ENCODE measurements around the gene MPPE1. TPM values are rescaled to one million over a fixed set of nuclear protein-coding genes. Genes with fewer than 3 reads are reported as not detected.

The MPPE1 gene
- total and polyA plus RNA-seq, 10 of the 15 experiments (the other 5 are each of a cell fraction or from before 2014, with no cell fraction given): 13.8 to 34.5 (median 27.6) TPM

- SMC1A ChIA-PET (ENCODE audit: uncharacterized antibody, unreplicated experiment): no interaction called here
- Histone ChIP-seq H3K27me3 (replicated peaks in 1 of 2; ENCODE audit: control insufficient read depth in 2 of 2, insufficient read depth in 2 of 2, low read length in 1 of 2) (no peaks in the 10 kb centered on the region), H3K9ac (ENCODE audit: control insufficient read depth, insufficient read depth, low read length) (no peak overlapping the region), H3K4me2 (ENCODE audit: control insufficient read depth, insufficient read depth) (no peak overlapping the region), H3K36me3 (ENCODE audit: control insufficient read depth in 2 of 2, insufficient read depth in 2 of 2, low read length in 1 of 2) (no peaks in the 10 kb centered on the region), H3K4me1 (ENCODE audit: control insufficient read depth, insufficient read depth, low read length) (no peaks in the 10 kb centered on the region), H3K79me2 (ENCODE audit: control insufficient read depth, insufficient read depth, low read length) (no peaks in the 10 kb centered on the region), H3K27ac (ENCODE audit: control insufficient read depth, insufficient read depth) (no peak overlapping the region), H3K4me3 (no peak overlapping the region), H3K9me3 (replicated peaks; ENCODE audit: control insufficient read depth, insufficient read depth, low read length) (no peaks in the 10 kb centered on the region), H4K20me1 (ENCODE audit: control insufficient read depth, insufficient read depth) (no peaks in the 10 kb centered on the region), H2AFZ (ENCODE audit: control insufficient read depth, low read depth, low read length) (no peak overlapping the region)
- ATAC-seq: no peak
- POLR2A ChIA-PET: no interaction called here
- CTCF ChIA-PET: interaction anchor here (1.0 to 1.9 kb wide), 3 partner anchors 50 to 211 kb away, joined by 3 to 6 read pairs (median 4); no protein-coding TSS in a partner anchor
- no TSS peak for BruUV-seq (replicated peaks)
- intact Hi-C loops (cut with micrococcal nuclease; ENCODE audit: unreplicated experiment) (no loop called here), in situ Hi-C loops (cut with MboI) (no loop called here)
- WGBS (ENCODE audit: insufficient coverage, insufficient replicate concordance, low lambda C conversion rate, missing lambda C conversion rate): 87% methylated on average over 4 of the region's 4 CpGs
- RAD21 ChIA-PET (ENCODE audit: unreplicated experiment): no interaction called here
- no peak for DNase-seq (ENCODE audit: low read depth, low spot score)
- FAIRE-seq: no peak
- no peak for TF ChIP-seq NFYB (IDR thresholded peaks at IDR 0.05; ENCODE audit: insufficient read depth, low read depth, low read length)
- no peak for TF ChIP-seq RAD21 (IDR thresholded peaks at IDR 0.05; ENCODE audit: insufficient read depth, low read depth, low read length)
- no peak for TF ChIP-seq ZNF274 (IDR thresholded peaks at IDR 0.05; ENCODE audit: insufficient read depth, insufficient read length)
- no peak for TF ChIP-seq BRCA1 (IDR thresholded peaks at IDR 0.05; ENCODE audit: low read depth, low read length)
- no peak for TF ChIP-seq MEF2B (IDR thresholded peaks at IDR 0.05; ENCODE audit: partially characterized antibody, poor library complexity, severe bottlenecking)
- TF ChIP-seq IRF3 (IDR thresholded peaks at IDR 0.05): no peak
- TF ChIP-seq PBX3 (IDR thresholded peaks at IDR 0.05; ENCODE audit: insufficient replicate concordance, low read depth, low read length): no peak
- no peak for TF ChIP-seq NBN (IDR thresholded peaks at IDR 0.05)
- no peak for TF ChIP-seq NRF1 (conservative IDR thresholded peaks at IDR 0.05; ENCODE audit: low read depth, low read length)
- no peak for TF ChIP-seq POLR2AphosphoS2 (IDR thresholded peaks at IDR 0.05; ENCODE audit: low read depth, low read length)
- no peak for TF ChIP-seq MTA3 (IDR thresholded peaks at IDR 0.05; ENCODE audit: borderline replicate concordance, low read length)
- TF ChIP-seq SPI1 (IDR thresholded peaks at IDR 0.05; ENCODE audit: borderline replicate concordance, insufficient read depth, low read depth, low read length): no peak
- no peak for TF ChIP-seq BMI1 (IDR thresholded peaks at IDR 0.05; ENCODE audit: borderline replicate concordance)
Measured at GRCh38 chr18:11944252-11944651, 36.1 kb upstream of the MPPE1 start.

All from GM12878 (cell line).